ENCODE results near the gene UNC5C. TPM values are rescaled to one million over a fixed set of nuclear protein-coding genes. Genes with fewer than 3 reads are reported as not detected.

The UNC5C gene
- total RNA-seq, 2 donors from 2014 or later: 5.3 to 10.0 TPM

- ATAC-seq (ENCODE audit: insufficient number of reproducible peaks, low FRiP score, low read depth) (no peak), DNase-seq (ENCODE audit: low spot score) (no peak)
- Histone ChIP-seq H3K9me3 (no peaks in the 10 kb centered on the region), H3K36me3 (no peaks in the 10 kb centered on the region), H3K27ac (no peak overlapping the region), H3K4me3 (no peak overlapping the region), H3K4me1 (ENCODE audit: control insufficient read depth in 1 of 2, low read depth in 2 of 2) (no peaks in the 10 kb centered on the region), H3K27me3 (replicated peaks; ENCODE audit: insufficient read depth) (no peaks in the 10 kb centered on the region)
- TF ChIP-seq, protein P1, sequence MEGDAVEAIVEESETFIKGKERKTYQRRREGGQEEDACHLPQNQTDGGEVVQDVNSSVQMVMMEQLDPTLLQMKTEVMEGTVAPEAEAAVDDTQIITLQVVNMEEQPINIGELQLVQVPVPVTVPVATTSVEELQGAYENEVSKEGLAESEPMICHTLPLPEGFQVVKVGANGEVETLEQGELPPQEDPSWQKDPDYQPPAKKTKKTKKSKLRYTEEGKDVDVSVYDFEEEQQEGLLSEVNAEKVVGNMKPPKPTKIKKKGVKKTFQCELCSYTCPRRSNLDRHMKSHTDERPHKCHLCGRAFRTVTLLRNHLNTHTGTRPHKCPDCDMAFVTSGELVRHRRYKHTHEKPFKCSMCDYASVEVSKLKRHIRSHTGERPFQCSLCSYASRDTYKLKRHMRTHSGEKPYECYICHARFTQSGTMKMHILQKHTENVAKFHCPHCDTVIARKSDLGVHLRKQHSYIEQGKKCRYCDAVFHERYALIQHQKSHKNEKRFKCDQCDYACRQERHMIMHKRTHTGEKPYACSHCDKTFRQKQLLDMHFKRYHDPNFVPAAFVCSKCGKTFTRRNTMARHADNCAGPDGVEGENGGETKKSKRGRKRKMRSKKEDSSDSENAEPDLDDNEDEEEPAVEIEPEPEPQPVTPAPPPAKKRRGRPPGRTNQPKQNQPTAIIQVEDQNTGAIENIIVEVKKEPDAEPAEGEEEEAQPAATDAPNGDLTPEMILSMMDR (IDR thresholded peaks at IDR 0.05): no peak
Observed at GRCh38 chr4:95167805-95168204, 381.0 kb downstream of the UNC5C start.

GRCh38 chr4:95165926-95166524 is 382.7 kb downstream of the UNC5C start:
- DNase-seq (ENCODE audit: low spot score) (no peak), ATAC-seq (ENCODE audit: insufficient number of reproducible peaks, low FRiP score, low read depth) (no peak)
- no peak overlapping the region for H3K27ac ChIP-seq
- no peaks in the 10 kb centered on the region for H3K9me3 ChIP-seq
- H3K36me3 ChIP-seq: no peaks in the 10 kb centered on the region
- H3K4me3 ChIP-seq: no peak overlapping the region
- H3K4me1 ChIP-seq (ENCODE audit: control insufficient read depth in 1 of 2, low read depth in 2 of 2): no peaks in the 10 kb centered on the region
- TF ChIP-seq, protein P1 (IDR thresholded peaks at IDR 0.05): peak; percentile 58
- H3K27me3 ChIP-seq (replicated peaks; ENCODE audit: insufficient read depth): no peaks in the 10 kb centered on the region

DNA sequence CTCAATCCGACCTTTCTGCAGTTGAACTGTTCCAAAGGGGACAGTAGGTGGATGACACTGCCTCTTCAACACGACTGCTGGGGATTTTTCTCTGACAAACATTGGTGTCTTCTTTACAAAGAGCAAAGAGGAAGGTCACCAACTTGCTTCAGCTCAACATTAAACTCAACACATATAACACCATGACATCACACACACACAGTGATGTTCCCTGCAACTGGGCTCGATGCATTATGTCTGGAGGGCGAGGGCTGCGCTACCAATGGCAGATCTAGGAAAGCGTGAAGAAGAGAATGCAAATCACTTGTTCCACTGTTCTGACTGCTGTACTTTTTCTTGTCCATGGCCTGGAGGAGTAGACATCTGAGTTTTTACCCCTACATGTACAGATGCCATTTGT is 385.9 kb downstream of the UNC5C start:
- Histone ChIP-seq H3K4me3 (no peak overlapping the region), H3K27ac (no peak overlapping the region), H3K9me3 (no peaks in the 10 kb centered on the region), H3K27me3 (replicated peaks; ENCODE audit: insufficient read depth) (no peaks in the 10 kb centered on the region), H3K36me3 (no peaks in the 10 kb centered on the region), H3K4me1 (ENCODE audit: control insufficient read depth in 1 of 2, low read depth in 2 of 2) (no peaks in the 10 kb centered on the region)
- TF ChIP-seq, protein P1 (IDR thresholded peaks at IDR 0.05): no peak
- ATAC-seq (ENCODE audit: insufficient number of reproducible peaks, low FRiP score, low read depth) (no peak), DNase-seq (ENCODE audit: low spot score) (no peak)

DNA sequence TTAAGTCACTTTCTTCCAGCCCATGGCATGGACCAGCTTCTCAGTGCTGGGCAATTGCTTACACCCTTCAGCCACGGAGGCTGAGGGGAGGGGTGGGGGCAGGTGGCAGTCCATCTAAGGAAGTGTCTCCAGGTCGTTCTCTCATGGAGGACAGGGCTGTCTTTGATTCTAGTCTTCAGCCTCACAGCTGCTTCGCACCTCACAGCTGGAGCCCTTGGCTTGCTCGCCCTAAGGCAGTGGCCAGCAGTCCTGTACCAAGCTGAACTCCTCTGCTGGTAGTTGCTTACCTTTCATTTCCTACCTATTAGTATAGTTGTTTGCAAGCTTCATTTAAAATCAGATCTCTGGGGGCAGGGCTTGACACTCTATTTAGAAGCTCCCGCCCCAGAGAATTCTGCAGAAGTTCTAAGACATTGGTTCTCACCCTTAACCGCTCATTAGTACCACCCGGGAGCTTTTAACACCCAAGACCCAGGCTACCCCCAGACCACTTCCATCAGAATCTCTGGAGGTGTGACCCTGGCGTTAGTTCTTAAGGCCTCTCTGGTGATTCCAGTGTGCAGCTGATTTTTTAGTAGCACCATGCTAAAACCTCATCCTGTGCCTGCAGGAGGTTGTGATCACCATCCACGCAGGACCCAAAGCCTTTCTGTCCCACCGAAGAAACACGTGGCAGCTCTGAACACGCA is 386.8 kb downstream of the UNC5C start:
- TF ChIP-seq, protein P1 (IDR thresholded peaks at IDR 0.05): no peak
- no peaks in the 10 kb centered on the region for H3K9me3 ChIP-seq
- H3K27ac ChIP-seq: no peak overlapping the region
- H3K4me1 ChIP-seq (ENCODE audit: control insufficient read depth in 1 of 2, low read depth in 2 of 2): no peaks in the 10 kb centered on the region
- DNase-seq (ENCODE audit: low spot score) (no peak), ATAC-seq (ENCODE audit: insufficient number of reproducible peaks, low FRiP score, low read depth) (no peak)
- H3K36me3 ChIP-seq: no peaks in the 10 kb centered on the region
- no peak overlapping the region for H3K4me3 ChIP-seq
- no peaks in the 10 kb centered on the region for H3K27me3 ChIP-seq (replicated peaks; ENCODE audit: insufficient read depth)

DNA sequence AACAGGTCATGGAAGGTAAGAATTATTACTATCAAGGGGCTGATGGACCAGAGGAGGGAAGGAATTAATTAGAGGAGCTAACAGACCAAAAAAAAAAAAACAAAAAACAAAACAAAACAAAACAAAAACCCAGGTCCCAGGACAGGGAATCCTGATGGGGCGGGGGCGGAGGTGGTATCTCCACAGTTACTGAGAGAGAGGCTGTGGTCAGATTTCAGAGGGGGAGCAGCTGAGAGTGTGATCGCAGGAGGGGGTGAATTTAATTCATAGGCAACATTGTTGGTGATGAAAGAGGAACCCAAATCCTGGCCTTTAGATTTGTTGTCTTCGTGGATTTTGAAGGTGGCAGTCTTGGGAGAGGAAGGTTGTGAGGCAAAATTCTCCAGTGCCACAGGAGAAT is 389.4 kb downstream of the UNC5C start:
- no peak for DNase-seq (ENCODE audit: low spot score)
- no peaks in the 10 kb centered on the region for H3K27me3 ChIP-seq (replicated peaks; ENCODE audit: insufficient read depth)

More for the DNA sequence above, 389.4 kb downstream of the UNC5C start:
- Histone ChIP-seq H3K27ac (no peak overlapping the region), H3K4me3 (no peak overlapping the region), H3K4me1 (ENCODE audit: control insufficient read depth in 1 of 2, low read depth in 2 of 2) (no peaks in the 10 kb centered on the region), H3K36me3 (no peaks in the 10 kb centered on the region), H3K9me3 (no peaks in the 10 kb centered on the region)
- TF ChIP-seq, protein P1 (IDR thresholded peaks at IDR 0.05): no peak
- ATAC-seq (ENCODE audit: insufficient number of reproducible peaks, low FRiP score, low read depth): no peak

Data from thoracic aorta (tissue), 2 donors.